ENCODE data around the gene ITSN1.

DNA sequence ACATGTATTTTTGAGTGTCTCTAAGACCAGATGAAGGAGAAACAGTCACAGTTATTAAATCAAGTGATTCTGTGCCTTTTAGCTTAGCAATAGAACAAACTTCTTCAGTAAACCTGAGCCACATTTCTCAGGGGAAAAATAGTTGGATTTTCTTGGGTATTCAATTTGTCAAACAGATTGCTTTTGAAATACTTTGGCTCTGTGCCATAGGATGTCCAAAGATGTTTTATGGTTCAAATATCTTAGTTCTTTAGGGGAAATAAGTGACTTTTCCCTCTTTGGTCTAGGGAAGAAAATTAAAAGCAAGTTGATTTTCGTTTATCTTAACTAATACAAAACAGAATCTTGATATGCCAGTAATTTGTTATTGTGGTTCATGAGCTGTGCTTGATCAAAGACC is 147.4 kb downstream of the ITSN1 start:
- TF ChIP-seq, protein P1, sequence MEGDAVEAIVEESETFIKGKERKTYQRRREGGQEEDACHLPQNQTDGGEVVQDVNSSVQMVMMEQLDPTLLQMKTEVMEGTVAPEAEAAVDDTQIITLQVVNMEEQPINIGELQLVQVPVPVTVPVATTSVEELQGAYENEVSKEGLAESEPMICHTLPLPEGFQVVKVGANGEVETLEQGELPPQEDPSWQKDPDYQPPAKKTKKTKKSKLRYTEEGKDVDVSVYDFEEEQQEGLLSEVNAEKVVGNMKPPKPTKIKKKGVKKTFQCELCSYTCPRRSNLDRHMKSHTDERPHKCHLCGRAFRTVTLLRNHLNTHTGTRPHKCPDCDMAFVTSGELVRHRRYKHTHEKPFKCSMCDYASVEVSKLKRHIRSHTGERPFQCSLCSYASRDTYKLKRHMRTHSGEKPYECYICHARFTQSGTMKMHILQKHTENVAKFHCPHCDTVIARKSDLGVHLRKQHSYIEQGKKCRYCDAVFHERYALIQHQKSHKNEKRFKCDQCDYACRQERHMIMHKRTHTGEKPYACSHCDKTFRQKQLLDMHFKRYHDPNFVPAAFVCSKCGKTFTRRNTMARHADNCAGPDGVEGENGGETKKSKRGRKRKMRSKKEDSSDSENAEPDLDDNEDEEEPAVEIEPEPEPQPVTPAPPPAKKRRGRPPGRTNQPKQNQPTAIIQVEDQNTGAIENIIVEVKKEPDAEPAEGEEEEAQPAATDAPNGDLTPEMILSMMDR (IDR thresholded peaks at IDR 0.05) = no peak
- TF ChIP-seq, protein P2, sequence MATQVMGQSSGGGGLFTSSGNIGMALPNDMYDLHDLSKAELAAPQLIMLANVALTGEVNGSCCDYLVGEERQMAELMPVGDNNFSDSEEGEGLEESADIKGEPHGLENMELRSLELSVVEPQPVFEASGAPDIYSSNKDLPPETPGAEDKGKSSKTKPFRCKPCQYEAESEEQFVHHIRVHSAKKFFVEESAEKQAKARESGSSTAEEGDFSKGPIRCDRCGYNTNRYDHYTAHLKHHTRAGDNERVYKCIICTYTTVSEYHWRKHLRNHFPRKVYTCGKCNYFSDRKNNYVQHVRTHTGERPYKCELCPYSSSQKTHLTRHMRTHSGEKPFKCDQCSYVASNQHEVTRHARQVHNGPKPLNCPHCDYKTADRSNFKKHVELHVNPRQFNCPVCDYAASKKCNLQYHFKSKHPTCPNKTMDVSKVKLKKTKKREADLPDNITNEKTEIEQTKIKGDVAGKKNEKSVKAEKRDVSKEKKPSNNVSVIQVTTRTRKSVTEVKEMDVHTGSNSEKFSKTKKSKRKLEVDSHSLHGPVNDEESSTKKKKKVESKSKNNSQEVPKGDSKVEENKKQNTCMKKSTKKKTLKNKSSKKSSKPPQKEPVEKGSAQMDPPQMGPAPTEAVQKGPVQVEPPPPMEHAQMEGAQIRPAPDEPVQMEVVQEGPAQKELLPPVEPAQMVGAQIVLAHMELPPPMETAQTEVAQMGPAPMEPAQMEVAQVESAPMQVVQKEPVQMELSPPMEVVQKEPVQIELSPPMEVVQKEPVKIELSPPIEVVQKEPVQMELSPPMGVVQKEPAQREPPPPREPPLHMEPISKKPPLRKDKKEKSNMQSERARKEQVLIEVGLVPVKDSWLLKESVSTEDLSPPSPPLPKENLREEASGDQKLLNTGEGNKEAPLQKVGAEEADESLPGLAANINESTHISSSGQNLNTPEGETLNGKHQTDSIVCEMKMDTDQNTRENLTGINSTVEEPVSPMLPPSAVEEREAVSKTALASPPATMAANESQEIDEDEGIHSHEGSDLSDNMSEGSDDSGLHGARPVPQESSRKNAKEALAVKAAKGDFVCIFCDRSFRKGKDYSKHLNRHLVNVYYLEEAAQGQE (IDR thresholded peaks at IDR 0.05; ENCODE audit: insufficient read depth in 1 of 2, low read depth in 2 of 2, low read length in 1 of 2) = no peak
- TF ChIP-seq POLR2AphosphoS5 (IDR thresholded peaks at IDR 0.05; ENCODE audit: low read depth, low read length) (no peak), SIN3A (IDR thresholded peaks at IDR 0.05; ENCODE audit: borderline replicate concordance, insufficient read depth, low read depth, low read length) (no peak)
